Uterus (tissue), 2 donors: ENCODE data around the gene INSIG1.

Source experiments
- CTCF ChIP-seq, 4 experiments: fragments of 200-600 bp in 2 of 4; fragments of 450-650 bp in 2 of 4; sonication (generic) in 2 of 4; IDR thresholded peaks; one replicate each; pipeline ENCODE4 v1.5.1; 2016 to 2019; ENCODE audit warnings: antibody characterized with exemption in 4 of 4, mild to moderate bottlenecking in 2 of 4, moderate library complexity in 1 of 4
- POLR2A ChIP-seq, 2 donors: fragments of 450-650 bp; IDR thresholded peaks; one replicate each; pipeline ENCODE4 v1.6.1; 2016; ENCODE audit warnings: antibody characterized with exemption in 2 of 2, mild to moderate bottlenecking in 1 of 2, moderate library complexity in 1 of 2

GRCh38 chr7:155293721-155294510, 3.8 kb upstream of the INSIG1 start:
- TF ChIP-seq CTCF (IDR thresholded peaks at IDR 0.05): no peak
- TF ChIP-seq POLR2A (IDR thresholded peaks at IDR 0.05): no peak
